HepG2 (cell line): ENCODE results near the gene BRMS1. TPM values are rescaled to one million over a fixed set of nuclear protein-coding genes. Genes with fewer than 3 reads are reported as not detected.

Experiments used
- CREBL2 ChIP-seq: sonication (generic); formaldehyde crosslinking; IDR thresholded peaks from 2 replicates; pipeline ENCODE4 v1.8.1; 2023; ENCODE audit warnings: missing genetic modification reagents, mild to moderate bottlenecking, borderline replicate concordance
- E2F5 ChIP-seq: sonication (generic); formaldehyde crosslinking; conservative IDR thresholded peaks from 2 replicates; pipeline ENCODE4 v1.4.0; 2020; ENCODE audit warnings: missing genetic modification reagents
- EP300 ChIP-seq, 3 experiments: sonication (generic) in 1 of 3; formaldehyde crosslinking in 1 of 3; IDR thresholded peaks; 2 replicates each; pipeline versions ENCODE4 v1.5.1 to v1.6.1; 2011 to 2020; ENCODE audit warnings: low read depth in 2 of 3, low read length in 2 of 3, borderline replicate concordance in 1 of 3, improper control_type of control experiment in 1 of 3, mild to moderate bottlenecking in 1 of 3, missing genetic modification reagents in 1 of 3, moderate library complexity in 1 of 3
- FOXP4 ChIP-seq: sonication (generic); formaldehyde crosslinking; IDR thresholded peaks from 2 replicates; pipeline ENCODE4 v1.4.0; 2020; ENCODE audit warnings: missing genetic modification reagents
- KDM4B ChIP-seq: sonication (generic); formaldehyde crosslinking; IDR thresholded peaks from 2 replicates; pipeline ENCODE4 v1.4.0; 2020; ENCODE audit warnings: missing genetic modification reagents
- KMT2B ChIP-seq: IDR thresholded peaks from 2 replicates; pipeline ENCODE4 v1.6.1; 2016; ENCODE audit warnings: missing genetic modification reagents, missing compliant biosample characterization
- MED8 ChIP-seq: sonication (generic); formaldehyde crosslinking; IDR thresholded peaks from 2 replicates; pipeline ENCODE4 v1.8.1; 2023; ENCODE audit warnings: mild to moderate bottlenecking, missing genetic modification reagents; ENCODE audit not compliant: insufficient replicate concordance
- PCBP2 ChIP-seq: fragments of 200-400 bp; formaldehyde crosslinking; optimal IDR thresholded peaks from 2 replicates; pipeline ENCODE3; 2018; ENCODE audit warnings: low read length, low read depth; ENCODE audit not compliant: poor library complexity, severe bottlenecking
- SIX4 ChIP-seq: sonication (generic); formaldehyde crosslinking; IDR thresholded peaks from 2 replicates; pipeline ENCODE4 v1.4.0; 2020; ENCODE audit warnings: missing genetic modification reagents
- SOX6 ChIP-seq, 2 experiments: fragments of 450-650 bp in 1 of 2; sonication (generic) in 1 of 2; formaldehyde crosslinking in 1 of 2; IDR thresholded peaks; 2 replicates each; pipeline versions ENCODE4 v1.4.0 to v1.6.1; 2017 to 2020; ENCODE audit warnings: antibody characterized with exemption in 1 of 2, mild to moderate bottlenecking in 1 of 2, missing genetic modification reagents in 1 of 2
- SRF ChIP-seq: IDR thresholded peaks from 2 replicates; pipeline ENCODE4 v1.6.1; 2011; ENCODE audit warnings: mild to moderate bottlenecking, low read depth, low read length, moderate library complexity
- SSRP1 ChIP-seq: IDR thresholded peaks from 2 replicates; pipeline ENCODE4 v1.6.1; 2016; ENCODE audit warnings: control low read depth
- TSC22D2 ChIP-seq: sonication (generic); formaldehyde crosslinking; IDR thresholded peaks from 2 replicates; pipeline ENCODE4 v1.5.1; 2020; ENCODE audit warnings: missing genetic modification reagents, mild to moderate bottlenecking, borderline replicate concordance
- ZBTB3 ChIP-seq: sonication (generic); formaldehyde crosslinking; IDR thresholded peaks from 2 replicates; pipeline ENCODE4 v1.4.0; 2020; ENCODE audit warnings: low read depth, mild to moderate bottlenecking, moderate library complexity, missing genetic modification reagents, borderline replicate concordance
- ZBTB8A ChIP-seq: sonication (generic); formaldehyde crosslinking; IDR thresholded peaks from 2 replicates; pipeline ENCODE4 v1.4.0; 2020; ENCODE audit warnings: mild to moderate bottlenecking, low read depth, missing genetic modification reagents, borderline replicate concordance
- ZFX ChIP-seq: sonication (generic); formaldehyde crosslinking; IDR thresholded peaks from 2 replicates; pipeline ENCODE4 v1.4.0; 2020; ENCODE audit warnings: mild to moderate bottlenecking, low read depth, missing genetic modification reagents, moderate library complexity
- ZKSCAN5 ChIP-seq: sonication (generic); formaldehyde crosslinking; IDR thresholded peaks from 2 replicates; pipeline ENCODE4 v1.5.1; 2020; ENCODE audit warnings: mild to moderate bottlenecking, missing genetic modification reagents
- ZNF253 ChIP-seq: sonication (generic); formaldehyde crosslinking; IDR thresholded peaks from 2 replicates; pipeline ENCODE4 v1.8.0; 2022; ENCODE audit warnings: mild to moderate bottlenecking, missing genetic modification reagents, borderline replicate concordance
- ZNF44 ChIP-seq: sonication (generic); formaldehyde crosslinking; IDR thresholded peaks from 2 replicates; pipeline ENCODE4 v1.5.1; 2020; ENCODE audit warnings: mild to moderate bottlenecking, missing genetic modification reagents
- ZNF562 ChIP-seq: sonication (generic); formaldehyde crosslinking; IDR thresholded peaks from 2 replicates; pipeline ENCODE4 v1.8.0; 2022; ENCODE audit warnings: missing genetic modification reagents, borderline replicate concordance
- ZNF619 ChIP-seq: sonication (generic); formaldehyde crosslinking; IDR thresholded peaks from 2 replicates; pipeline ENCODE4 v1.4.0; 2020; ENCODE audit warnings: mild to moderate bottlenecking, missing genetic modification reagents
- ZSCAN12 ChIP-seq: sonication (generic); formaldehyde crosslinking; IDR thresholded peaks from 2 replicates; pipeline ENCODE4 v1.9.0; 2021; ENCODE audit warnings: mild to moderate bottlenecking, missing genetic modification reagents
- polyA plus RNA-seq, 8 experiments: library from polyadenylated mRNA; depleted of rRNA in 3 of 8; stranded (reverse) in 7 of 8; unstranded in 1 of 8; fragments of >200 nt; fragmentation: Illumina TruSeq in 4 of 8; extraction: Trizol in 4 of 8; gene quantifications; 2 replicates each; pipeline versions ENCODE4 v1.2.1 to v1.2.3, GENCODE V29; 2011 to 2016; ENCODE audit warnings: low read depth in 4 of 8, missing spikeins in 1 of 8, mixed read lengths in 1 of 8; ENCODE audit not compliant: insufficient read depth in 1 of 8
- total RNA-seq, 5 experiments: library from RNA; depleted of rRNA; stranded (reverse); fragments of >200 nt; fragmentation: Illumina TruSeq; extraction: Trizol; gene quantifications; 2 replicates each; pipeline ENCODE4 v1.2.3, GENCODE V29; 2016; ENCODE audit warnings: low read depth in 1 of 5
- TF ChIP-seq, protein P1 (sequence below): sonication (generic); formaldehyde crosslinking; IDR thresholded peaks from 2 replicates; pipeline ENCODE4 v1.4.0; 2020; ENCODE audit warnings: missing genetic modification reagents

The BRMS1 gene
- total and polyA plus RNA-seq, 2 of the 13 experiments (the other 11 are each of a cell fraction or from before 2014, with no cell fraction given): 15.8 to 55.7 TPM

GRCh38 chr11:66344550-66345315, at the start of gene BRMS1 (continued):
- TF ChIP-seq ZNF253 (no peak), ZNF619 (CRISPR knock-in tag) (0 out of 2 replicates have a peak, but pooled peaks have one; percentile 36), ZKSCAN5 (CRISPR knock-in tag) (no peak), CREBL2 (no peak), EP300 (IDR thresholded peaks at IDR 0.05; ENCODE audit: low read depth in 2 of 2, low read length in 2 of 2) (no peak), EP300 (CRISPR knock-in tag; IDR thresholded peaks at IDR 0.05; ENCODE audit: borderline replicate concordance) (no peak; the same call in 1 of the 2 replicates), SIX4 (no peak), KMT2B (peak; percentile 95), FOXP4 (CRISPR knock-in tag) (no peak; the same call in 1 of the 2 replicates), ZFX (CRISPR knock-in tag) (peak; percentile 98), ZNF562 (CRISPR knock-in tag) (no peak), ZBTB3 (CRISPR knock-in tag) (0 out of 2 replicates have a peak, but pooled peaks have one; percentile 88), SOX6 (IDR thresholded peaks at IDR 0.05) (no peak), SOX6 (CRISPR knock-in tag; IDR thresholded peaks at IDR 0.05) (peak; percentile 47; the same call in 1 of the 2 replicates), ZNF44 (CRISPR knock-in tag) (no peak), SSRP1 (CRISPR knock-in tag) (no peak), MED8 (CRISPR knock-in tag) (no peak), ZSCAN12 (CRISPR knock-in tag) (no peak), E2F5 (CRISPR knock-in tag) (no peak; the same call in 1 of the 2 replicates), PCBP2 (no peak), ZBTB8A (CRISPR knock-in tag) (no peak), TSC22D2 (CRISPR knock-in tag) (0 out of 2 replicates have a peak, but pooled peaks have one; percentile 66), SRF (peak; percentile 60; the same call in 1 of the 2 replicates), KDM4B (CRISPR knock-in tag) (peak; percentile 36; the same call in 1 of the 2 replicates)
- TF ChIP-seq, protein P1, sequence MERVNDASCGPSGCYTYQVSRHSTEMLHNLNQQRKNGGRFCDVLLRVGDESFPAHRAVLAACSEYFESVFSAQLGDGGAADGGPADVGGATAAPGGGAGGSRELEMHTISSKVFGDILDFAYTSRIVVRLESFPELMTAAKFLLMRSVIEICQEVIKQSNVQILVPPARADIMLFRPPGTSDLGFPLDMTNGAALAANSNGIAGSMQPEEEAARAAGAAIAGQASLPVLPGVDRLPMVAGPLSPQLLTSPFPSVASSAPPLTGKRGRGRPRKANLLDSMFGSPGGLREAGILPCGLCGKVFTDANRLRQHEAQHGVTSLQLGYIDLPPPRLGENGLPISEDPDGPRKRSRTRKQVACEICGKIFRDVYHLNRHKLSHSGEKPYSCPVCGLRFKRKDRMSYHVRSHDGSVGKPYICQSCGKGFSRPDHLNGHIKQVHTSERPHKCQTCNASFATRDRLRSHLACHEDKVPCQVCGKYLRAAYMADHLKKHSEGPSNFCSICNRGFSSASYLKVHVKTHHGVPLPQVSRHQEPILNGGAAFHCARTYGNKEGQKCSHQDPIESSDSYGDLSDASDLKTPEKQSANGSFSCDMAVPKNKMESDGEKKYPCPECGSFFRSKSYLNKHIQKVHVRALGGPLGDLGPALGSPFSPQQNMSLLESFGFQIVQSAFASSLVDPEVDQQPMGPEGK (CRISPR knock-in tag): 0 out of 2 replicates have a peak, but pooled peaks have one; percentile 41
